Measurements from ENCODE around the gene C12orf60.
A peak's percentile ranks its signal among the peaks of the same experiment; 100 is the strongest.
"Not testable (repeated sequence)": the region's sequence is repeated elsewhere in the genome, so short reads cannot be mapped to it uniquely, and the experiment has no call there.

The C12orf60 gene, protein sequence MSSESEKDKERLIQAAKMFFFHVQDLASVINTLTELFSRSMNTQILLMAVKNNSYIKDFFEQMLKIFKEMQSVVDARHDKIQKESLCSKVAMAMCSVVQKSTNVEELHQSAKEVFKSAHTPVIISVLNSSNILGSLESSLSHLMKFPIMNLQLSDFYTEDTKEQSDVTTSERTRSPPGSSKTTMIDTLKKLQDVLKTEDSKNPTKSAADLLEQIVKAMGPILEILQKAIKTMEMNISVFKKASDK

DNA sequence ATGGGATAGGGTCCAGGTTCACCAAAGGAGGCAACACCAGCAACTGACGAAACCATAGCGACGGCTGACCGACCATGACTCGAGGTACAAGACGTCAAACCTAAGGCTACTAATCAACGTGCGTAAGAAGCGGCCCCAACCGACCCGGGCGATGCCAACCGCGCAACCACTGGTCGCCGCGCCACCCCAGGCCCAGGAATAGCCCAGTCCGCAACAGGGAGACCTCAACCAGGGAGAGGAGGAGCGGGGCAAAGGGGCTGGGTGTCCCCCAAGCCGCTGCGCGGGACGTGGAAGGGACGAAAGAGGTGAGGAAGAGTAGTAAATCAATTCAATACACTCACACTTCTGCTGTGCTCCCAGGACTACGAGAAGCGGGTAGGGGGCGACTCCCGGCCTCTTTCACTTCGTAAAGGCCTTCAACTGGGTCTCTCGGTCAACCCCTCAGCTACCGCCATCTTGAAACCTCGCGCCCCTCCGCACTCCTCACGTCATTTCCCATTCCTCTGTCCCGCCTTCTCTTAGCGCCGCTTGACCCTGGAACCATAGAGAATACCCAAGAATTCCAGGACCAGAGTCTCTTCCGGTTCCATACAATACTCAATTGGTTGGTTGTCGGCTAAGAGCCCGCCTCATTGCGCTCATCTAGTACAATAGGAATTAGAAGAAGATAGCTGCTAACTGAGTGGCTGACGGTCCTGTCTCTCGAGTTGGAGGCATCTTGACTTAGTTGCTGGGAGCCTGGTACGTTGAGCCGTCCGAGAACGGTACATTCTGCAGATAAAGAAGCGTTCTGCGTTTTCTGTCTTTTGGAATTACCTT is at the start of gene C12orf60, which contains the start of gene WBP11:
Gene C12orf60, plus strand, starts transcription at position 660 of the 819 bp plus-strand sequence. CDS start 19,266 bp downstream, outside the sequence.
Gene WBP11, minus strand, starts transcription at position 468 of the 819 bp plus-strand sequence. CDS start 2,095 bp downstream, outside the sequence.
- peak; percentile 83 for DNase-seq

DNA sequence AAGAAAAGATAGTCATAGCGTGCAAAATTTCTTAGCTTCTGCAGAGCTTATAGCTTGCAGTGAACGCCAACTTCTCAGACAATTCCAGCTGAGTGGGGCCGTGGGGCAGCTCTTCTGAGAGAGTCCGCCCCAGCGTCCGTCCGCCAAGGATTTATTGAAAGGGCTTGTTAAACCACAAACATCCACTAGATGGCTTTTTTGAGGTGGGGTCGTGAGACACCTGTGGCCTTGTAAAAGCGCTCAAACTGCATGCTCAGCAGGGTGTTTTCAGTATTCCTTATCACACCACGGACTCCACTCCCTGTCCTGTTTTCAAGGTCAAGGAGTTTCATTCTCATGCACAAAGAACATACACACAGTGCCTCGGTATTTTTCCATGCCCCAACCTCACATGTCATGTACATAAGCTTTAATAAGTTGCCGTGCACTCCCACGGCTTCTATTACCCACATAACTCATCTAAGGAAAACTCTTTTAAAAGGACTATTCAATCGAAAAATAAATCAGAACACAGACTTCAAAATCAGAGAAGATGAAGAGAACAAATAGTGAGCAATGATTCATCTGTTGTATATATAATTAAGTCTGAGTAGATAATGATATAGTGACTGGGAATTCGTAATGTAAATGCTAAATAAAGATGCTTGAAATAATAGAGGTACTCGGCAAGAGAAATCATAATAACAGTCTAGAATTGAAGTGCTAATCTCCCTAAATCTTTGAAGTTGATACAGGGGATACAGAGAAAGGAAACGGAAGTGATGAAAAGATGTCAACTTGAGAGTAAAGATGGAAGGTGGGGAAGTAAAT is 46.9 kb upstream of the C12orf60 start:
- DNase-seq, result no peak

DNA sequence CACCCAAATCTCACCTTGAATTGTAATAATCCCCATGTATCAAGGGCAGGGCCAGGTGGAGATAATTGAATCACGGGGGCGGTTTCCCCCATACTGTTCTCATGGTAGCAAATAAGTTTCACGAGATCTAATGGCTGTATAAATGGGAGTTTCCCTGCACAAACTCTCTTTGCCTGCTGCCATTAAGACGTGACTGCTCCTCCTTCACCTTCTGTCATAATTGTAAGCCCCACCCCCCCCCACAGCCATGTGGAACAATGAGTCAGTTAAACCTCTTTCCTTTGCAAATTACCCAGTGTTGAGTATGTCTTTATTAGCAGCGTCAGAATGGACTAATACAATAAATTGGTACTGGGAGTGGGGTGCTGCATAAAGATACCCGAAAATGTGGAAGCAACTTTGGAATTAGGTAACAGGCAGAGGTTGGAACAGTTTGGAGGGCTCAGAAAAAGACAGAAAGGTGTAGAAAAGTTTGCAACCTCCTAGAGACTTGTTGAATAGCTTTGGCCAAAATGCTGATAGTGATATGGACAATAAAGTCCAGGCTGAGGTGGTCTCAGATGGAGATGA is 43.7 kb upstream of the C12orf60 start:
- DNase-seq, result not testable (repeated sequence)

DNA sequence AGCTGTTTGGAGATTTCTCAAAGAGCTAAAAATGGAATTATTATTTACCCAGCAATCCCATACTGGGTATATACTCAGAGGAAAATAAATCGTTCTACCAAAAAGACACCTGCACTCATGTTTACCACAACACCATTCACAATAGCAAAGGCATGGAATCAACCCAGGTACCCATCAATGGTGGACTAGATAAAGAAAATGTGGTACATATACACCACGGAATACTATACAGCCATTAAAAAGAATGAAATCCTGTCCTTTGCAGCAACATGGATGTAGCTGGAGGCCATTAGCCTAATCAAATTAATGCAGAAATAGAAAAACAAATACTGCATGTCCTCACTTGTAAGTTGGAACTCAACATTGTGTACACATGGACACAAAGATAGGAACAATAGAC is 38.1 kb upstream of the C12orf60 start:
- DNase-seq, result no peak

DNA sequence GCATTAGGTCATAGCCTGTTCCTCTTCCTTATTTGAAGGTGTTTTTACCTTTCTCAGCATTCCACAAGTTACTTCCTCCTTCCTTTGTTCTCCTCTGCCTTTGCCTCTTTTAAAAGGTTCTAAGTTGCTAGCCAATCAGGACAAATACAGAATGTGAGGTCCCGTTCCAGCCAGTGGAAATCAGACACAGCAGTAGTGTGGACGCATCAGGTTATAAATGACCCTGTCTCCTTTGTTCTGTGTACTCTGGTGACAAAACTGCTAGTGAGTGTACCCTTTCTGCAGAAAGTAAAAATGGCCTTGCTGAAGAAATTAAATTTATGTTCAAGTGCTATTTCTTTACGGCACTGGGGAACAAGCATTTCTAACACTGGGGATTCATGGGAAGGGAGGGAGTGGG is 37.5 kb upstream of the C12orf60 start:
- DNase-seq, result not testable (repeated sequence)

DNA sequence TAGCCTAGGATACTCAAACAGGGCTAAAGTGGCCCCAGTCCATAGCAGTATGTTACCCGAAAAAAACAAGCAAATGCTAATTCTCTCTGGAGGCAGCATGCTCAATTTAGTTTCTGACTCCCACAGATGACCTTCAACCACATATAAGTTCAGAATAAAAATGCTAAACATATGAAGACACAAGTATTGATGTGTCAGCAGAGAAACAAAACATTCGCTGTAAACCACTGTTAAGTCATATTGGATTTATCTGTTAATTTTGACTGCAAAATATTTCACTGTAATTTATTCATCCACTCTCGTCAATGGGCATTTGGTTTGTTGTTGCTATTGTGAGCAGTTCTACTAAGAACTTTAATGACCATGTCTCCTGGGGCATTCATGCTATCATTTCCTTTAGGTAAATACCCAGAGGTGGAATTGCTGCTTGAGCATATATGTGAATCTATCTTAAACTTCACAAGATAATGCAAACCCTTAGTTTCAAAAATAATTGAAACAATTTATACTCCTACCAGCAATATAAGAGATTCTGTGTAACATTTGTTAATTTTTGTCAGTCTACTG is 36.7 kb upstream of the C12orf60 start:
- no peak for DNase-seq

DNA sequence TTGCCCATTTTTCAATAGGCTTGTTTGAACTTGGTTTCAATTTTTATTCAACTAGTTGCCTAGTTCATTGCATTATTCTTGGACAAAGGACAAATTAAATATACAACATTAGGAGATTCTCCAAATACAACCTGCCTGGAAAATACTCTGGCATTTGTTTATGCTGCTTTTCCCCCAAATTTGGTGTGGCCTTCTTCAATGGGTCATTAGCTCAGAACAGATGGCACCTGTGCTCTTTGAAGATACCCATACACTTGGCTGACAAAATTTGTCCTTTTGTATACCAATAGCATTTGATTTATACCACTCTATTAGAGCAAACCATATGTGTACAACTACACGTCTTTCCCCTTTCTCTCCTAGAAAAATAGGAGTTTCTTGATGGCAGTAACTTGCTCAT is 35.9 kb upstream of the C12orf60 start:
- DNase-seq, result no peak

DNA sequence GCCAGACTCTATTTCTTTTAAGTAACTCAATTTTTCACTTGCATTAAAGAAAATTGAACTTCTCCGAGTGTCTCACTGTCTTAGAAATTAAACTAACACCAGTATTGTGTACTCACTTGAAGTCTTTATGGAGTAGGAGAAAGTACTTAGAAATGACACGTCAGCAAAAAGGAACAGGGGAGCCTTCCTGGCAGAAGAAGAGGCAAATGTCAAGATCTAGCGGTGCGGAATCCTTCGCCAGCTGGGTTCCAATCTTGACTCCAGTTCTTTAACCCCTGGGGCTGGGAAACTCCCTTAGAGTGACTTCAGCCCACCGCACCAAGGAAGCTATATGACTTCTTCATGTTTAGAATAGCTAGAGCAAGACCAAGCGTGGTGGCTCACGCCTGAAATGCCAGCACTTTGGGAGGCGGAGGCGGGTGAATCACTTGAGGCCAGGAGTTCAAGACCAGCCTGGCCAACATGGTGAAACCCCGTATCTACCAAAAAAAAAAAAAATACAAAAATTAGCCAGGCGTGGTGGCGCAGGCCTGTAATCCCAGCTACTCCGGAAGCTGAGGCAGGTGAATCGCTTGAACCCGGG is 34.6 kb upstream of the C12orf60 start:
- no peak for DNase-seq

DNA sequence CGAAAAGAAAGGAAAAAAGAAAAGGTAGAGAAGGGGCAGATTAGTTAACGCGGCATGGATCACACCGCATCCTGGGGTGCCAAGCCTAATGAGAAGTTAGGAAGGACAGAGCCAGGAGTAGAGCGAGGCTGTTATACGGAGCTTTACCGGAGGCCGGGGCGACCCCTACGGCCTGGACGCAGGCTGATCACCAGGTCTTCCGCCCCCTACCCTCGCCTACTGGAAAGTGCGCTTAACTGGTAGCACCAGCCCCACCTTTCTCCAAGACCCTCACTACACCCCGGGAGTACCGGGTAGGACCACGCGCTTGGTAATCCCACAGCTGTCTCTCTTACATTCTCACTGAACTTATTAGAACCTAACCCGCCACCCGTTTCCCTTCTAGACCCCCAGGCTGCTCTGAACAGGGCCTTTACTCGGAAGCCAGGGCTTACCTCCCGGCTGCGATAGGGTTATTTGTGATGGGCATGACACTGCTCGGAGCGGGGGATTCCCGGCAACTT is 34.0 kb upstream of the C12orf60 start:
- DNase-seq, result no peak

DNA sequence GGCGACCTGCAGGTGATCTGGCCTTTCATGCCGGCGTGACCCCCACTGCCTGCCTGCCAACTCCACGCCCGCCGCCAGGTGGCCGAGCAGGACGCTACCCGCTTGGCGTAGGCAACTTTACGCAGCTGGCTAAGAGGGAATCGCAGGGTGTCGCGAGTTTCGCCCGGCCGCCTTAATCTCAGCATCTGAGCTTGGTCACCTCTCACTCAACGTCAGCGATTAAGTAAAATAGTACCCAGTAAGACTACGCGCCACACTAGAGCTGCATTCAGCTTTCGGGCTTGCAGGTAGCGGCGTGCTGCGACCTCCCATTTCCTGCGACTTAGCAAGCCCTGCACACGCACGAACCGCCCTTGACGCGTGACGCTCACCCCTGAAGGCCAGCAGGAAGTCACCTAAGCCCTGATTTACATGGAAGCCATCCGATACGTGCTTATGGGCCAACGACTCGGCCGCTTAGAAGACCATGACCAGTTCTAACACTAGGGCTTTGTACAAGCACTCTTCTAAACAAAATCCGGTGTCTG is 33.4 kb upstream of the C12orf60 start:
- DNase-seq, result peak; percentile 80

DNA sequence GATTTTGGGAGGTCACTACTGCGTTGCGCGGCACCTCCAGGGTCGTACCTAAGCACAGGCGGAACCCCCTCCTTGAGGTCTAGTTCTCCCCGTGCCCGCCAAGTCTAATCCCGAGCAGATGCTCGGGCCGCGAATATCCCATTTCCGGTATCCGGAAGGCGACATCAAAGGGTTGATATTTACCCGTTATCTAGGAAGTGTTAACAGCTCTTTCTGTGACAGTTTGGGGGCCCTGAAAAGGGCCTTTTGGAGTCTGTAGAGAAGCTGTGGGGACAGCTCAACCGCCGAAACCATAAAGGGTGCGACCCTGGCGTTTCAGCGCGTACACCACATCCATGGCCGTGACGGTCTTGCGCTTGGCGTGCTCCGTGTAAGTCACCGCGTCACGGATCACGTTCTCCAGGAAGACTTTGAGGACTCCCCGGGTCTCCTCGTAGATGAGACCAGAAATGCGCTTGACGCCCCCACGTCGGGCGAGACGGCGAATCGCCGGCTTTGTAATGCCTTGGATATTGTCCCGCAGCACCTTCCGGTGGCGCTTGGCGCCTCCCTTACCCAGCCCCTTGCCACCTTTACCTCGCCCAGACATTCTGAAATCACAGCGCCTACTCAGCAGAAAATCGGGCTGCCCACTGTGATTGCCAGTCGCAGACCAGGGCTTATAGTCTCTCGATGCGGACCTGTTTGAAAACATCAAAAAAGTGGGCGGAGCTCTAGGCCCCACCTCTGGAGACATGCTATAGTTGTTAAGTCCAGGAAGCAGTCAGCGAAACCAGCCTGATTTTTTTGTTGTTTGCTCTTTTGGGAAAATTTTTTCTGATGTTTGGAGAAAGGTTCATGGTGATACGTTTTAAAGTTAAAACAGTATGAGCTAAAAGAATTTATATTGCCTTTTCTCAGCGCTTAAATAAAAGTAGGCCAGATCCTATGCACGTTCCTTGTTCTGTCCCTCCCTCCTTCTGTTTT is 32.7 kb upstream of the C12orf60 start:
- peak; percentile 89 for DNase-seq

DNA sequence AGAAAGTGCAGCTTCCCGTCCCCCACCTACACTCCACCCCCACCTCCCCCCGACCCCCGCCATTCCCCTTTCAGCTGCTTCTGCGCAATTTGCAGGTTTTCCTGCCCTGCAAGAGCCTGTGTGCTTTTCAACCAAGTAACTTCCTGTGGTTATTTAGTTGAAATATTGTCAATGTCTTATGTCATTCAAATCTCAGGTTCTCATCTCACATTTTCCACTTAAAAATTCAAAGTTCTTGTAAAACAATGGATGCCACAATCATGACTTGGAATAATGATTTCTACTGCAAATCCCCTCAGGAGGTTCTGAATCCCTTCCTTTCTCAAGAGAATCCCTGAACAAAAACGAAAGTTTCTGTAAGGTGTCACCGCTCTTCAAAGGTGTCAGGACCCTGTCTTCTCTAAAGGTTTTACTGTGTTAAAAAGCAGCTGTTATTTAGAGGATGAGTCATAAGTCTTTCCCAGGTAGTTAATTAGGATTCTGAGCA is 31.8 kb upstream of the C12orf60 start:
- peak; percentile 27 for DNase-seq

DNA sequence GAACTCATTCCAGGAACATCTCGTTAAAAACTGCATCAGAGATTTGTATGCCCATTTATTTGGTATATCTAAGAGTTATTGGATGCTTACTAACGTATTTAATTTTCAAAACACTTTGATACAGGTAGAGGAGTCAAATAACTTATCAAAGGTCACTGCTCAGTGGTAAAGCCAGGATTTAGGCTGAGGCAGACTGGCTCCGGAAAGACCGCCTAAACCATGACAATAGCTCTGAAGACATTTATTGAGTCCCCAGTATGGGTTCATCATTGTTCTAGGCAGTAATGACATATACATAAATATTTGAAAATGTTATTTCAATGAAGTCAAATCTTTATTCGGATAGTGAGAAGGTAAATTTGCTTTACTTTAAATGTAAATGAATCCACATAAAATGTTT is 30.5 kb upstream of the C12orf60 start:
- no peak for DNase-seq

DNA sequence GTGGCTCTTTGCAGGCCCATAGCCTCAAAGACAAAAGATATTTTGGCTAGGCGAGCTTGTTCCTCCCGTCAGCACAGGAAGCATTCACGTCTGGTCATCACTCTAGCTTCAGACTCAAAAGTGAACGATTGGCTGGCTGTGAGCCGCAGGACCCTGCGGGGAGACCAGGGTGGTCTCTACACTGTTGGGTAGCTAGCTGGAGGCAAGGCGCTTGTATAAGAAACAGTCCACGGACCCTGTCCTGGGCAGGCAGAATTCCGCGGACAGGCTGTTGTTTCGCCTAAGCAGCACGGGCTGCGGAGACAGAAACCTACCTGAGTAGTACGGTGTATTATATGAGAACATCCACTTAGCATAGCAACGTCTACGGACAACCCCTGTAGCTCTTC is 29.8 kb upstream of the C12orf60 start:
- DNase-seq, result no peak

DNA sequence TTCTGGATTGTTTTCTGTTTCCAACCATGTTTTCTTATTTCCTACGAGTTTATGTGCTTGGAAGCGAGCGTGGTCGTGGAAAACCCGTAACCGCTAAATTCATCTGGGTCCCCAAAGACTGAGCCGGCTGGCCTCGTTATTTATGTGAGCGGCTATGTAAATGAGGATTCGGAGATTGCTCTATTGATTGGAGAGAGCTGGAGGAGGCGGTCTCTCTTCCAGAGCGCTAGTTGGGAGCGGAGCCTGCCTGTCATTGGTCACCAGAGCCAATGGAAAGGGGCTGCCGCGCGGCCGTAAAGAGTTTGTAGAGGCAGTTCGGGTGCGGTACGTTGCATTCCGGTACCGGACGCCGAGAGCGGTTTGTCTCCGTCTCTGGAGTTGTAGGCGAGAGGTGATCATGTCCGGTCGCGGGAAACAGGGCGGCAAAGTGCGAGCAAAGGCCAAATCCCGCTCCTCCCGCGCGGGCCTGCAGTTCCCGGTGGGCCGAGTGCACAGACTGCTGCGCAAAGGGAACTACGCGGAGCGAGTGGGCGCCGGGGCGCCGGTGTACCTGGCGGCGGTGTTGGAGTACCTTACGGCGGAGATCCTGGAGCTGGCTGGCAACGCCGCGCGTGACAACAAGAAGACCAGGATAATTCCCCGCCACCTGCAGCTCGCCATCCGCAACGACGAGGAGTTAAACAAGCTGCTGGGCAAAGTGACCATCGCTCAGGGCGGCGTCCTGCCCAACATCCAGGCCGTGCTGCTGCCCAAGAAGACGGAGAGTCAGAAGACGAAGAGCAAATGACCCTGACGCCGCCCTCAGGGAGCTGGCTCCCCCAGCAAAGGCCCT is 29.2 kb upstream of the C12orf60 start:
- peak; percentile 81 for DNase-seq

DNA sequence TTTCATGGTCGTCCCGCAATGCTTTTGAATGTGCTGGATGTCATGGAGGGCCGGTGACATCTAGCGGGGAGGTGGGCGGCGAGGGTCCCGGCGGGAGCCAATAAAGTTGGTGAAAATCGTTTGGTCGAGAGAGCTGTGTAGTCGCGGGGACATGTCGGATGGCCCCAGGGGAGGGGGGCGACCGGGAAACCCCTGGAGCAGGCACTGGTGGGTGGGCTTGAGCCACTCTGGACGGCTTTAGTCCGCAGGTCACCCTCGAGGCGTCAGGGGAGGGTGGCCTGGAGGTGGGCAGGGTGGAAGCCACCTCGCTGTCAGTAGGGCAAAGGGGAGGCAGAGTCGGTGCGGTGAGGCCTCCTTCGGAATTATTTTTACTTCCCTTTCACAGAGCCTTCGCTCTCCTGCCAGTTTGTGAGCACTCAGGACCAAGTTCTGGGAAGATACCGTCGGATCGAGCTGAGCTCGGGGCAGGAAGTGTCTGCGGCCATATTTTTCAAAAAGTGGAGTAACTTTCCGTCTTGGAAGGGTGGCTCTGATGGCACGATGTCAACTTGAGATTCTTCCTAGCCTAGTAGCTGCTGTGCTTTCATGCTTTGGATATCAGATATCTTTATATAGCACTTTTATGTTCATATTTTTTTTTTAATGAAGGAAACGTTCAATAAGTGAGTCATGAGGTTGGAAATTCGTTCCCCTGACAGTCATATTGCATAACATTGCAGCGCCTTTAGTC is 28.4 kb upstream of the C12orf60 start:
- peak; percentile 26 for DNase-seq

DNA sequence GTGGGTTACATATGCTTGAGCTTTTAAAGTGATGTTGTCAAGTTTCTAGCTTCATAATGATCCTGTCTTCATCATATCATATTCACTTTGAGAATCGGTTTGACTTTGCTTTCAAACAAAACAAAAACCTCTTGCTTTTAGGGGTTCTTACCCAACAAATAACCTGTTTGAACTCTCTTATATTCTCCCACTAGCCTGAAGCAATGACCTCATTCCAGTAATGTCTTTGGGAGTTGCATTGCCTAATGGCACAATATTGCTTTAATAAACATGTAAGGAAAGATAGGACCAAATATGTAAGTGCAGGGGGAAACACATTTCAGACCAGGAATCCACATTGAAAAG is 27.9 kb upstream of the C12orf60 start:
- no peak for DNase-seq

DNA sequence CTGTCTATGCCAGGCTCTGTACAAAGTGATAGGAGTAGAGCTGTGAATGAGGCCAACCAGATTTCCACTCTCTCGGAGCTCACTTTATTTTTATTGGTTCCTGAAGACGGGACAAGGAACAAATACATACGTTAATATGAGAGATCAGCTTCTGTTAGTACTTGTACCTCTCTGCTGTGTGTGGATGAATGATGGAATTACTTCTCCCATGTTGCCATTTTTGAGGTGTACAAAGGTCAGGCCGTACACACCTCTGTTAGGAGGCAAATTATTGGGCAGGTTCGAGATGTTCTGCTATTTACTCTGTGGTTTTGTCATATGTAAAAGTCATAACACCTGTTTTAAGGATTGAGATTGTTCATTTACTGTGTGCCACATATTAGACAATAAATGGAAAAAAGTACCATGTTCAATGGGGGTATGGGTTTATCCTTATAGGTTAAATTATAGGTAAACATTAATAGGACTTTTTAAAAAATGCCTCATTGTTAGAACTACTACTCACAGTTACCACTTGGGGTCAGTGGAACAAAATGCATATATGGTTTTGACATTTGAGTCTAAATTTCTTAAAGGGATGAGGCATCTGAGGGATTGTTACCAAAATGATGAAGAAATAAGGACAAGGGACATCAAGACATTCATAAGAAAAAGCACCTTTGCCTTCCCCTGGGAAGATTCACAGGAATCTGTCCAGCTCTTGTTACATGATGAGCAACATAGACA is 27.1 kb upstream of the C12orf60 start:
- DNase-seq, result no peak

All from activated effector memory CD4-positive, alpha-beta T cell treated with Interleukin-2 at 50 U/mL for 16 hours (primary cell).